HepG2 (cell line): ENCODE results near the gene SYMPK. TPM values are rescaled to one million over a fixed set of nuclear protein-coding genes. Genes with fewer than 3 reads are reported as not detected.

Experiments used
- CERS6 ChIP-seq: sonication (generic); formaldehyde crosslinking; IDR thresholded peaks from 2 replicates; pipeline ENCODE4 v1.5.0; 2020; ENCODE audit warnings: missing genetic modification reagents
- FOSL1 ChIP-seq: sonication (generic); formaldehyde crosslinking; IDR thresholded peaks from 2 replicates; pipeline ENCODE4 v1.9.0; 2021; ENCODE audit warnings: missing genetic modification reagents, borderline replicate concordance
- HNRNPK ChIP-seq: fragments of 200-400 bp; formaldehyde crosslinking; IDR thresholded peaks from 2 replicates; pipeline ENCODE4 v1.6.1; 2018; ENCODE audit warnings: low read length, low read depth, moderate library complexity, mild to moderate bottlenecking; ENCODE audit not compliant: poor library complexity, severe bottlenecking
- KDM5A ChIP-seq: fragments of 200-600 bp; sonication (generic); IDR thresholded peaks from 2 replicates; pipeline ENCODE4 v1.7.0; 2018; ENCODE audit warnings: antibody characterized with exemption, mild to moderate bottlenecking, low read length, borderline replicate concordance
- NR2C2 ChIP-seq: sonication (generic); formaldehyde crosslinking; IDR thresholded peaks from 2 replicates; pipeline ENCODE4 v1.4.0; 2020; ENCODE audit warnings: missing genetic modification reagents, mild to moderate bottlenecking, moderate library complexity, borderline replicate concordance
- PHF8 ChIP-seq: sonication (generic); formaldehyde crosslinking; IDR thresholded peaks from 2 replicates; pipeline ENCODE4 v1.5.0; 2020; ENCODE audit warnings: missing genetic modification reagents
- PLRG1 ChIP-seq: fragments of 450-650 bp; conservative IDR thresholded peaks from 2 replicates; pipeline ENCODE4 v1.6.1; 2016
- PRMT3 ChIP-seq: sonication (generic); formaldehyde crosslinking; IDR thresholded peaks from 2 replicates; pipeline ENCODE4 v1.8.1; 2022; ENCODE audit warnings: low read depth, mild to moderate bottlenecking, moderate library complexity, missing genetic modification reagents, borderline replicate concordance
- SAP130 ChIP-seq: IDR thresholded peaks from 2 replicates; pipeline ENCODE4 v1.6.1; 2016; ENCODE audit warnings: low read depth
- TBX2 ChIP-seq: sonication (generic); formaldehyde crosslinking; IDR thresholded peaks from 2 replicates; pipeline ENCODE4 v1.5.0; 2020; ENCODE audit warnings: missing genetic modification reagents, mild to moderate bottlenecking, borderline replicate concordance
- U2AF1 ChIP-seq: fragments of 200-400 bp; formaldehyde crosslinking; optimal IDR thresholded peaks from 2 replicates; pipeline ENCODE3; 2017; ENCODE audit warnings: mild to moderate bottlenecking, low read depth, low read length
- ZBTB44 ChIP-seq: sonication (generic); formaldehyde crosslinking; IDR thresholded peaks from 2 replicates; pipeline ENCODE4 v1.4.0; 2020; ENCODE audit warnings: missing genetic modification reagents
- ZNF333 ChIP-seq: sonication (generic); formaldehyde crosslinking; IDR thresholded peaks from 2 replicates; pipeline ENCODE4 v1.4.0; 2020; ENCODE audit warnings: mild to moderate bottlenecking, missing genetic modification reagents, borderline replicate concordance
- ZNF343 ChIP-seq: sonication (generic); formaldehyde crosslinking; IDR thresholded peaks from 2 replicates; pipeline ENCODE4 v1.4.0; 2020; ENCODE audit warnings: mild to moderate bottlenecking, missing genetic modification reagents
- ZNF382 ChIP-seq: sonication (generic); formaldehyde crosslinking; IDR thresholded peaks from 2 replicates; pipeline ENCODE4 v1.5.0; 2020; ENCODE audit warnings: missing genetic modification reagents, mild to moderate bottlenecking, borderline replicate concordance
- ZNF678 ChIP-seq: sonication (generic); formaldehyde crosslinking; IDR thresholded peaks from 2 replicates; pipeline ENCODE4 v1.4.0; 2020; ENCODE audit warnings: mild to moderate bottlenecking, missing genetic modification reagents
- ZNF747 ChIP-seq: sonication (generic); formaldehyde crosslinking; IDR thresholded peaks from 2 replicates; pipeline ENCODE4 v1.8.1; 2023; ENCODE audit warnings: missing genetic modification reagents, mild to moderate bottlenecking, borderline replicate concordance
- ZNF776 ChIP-seq: sonication (generic); formaldehyde crosslinking; IDR thresholded peaks from 2 replicates; pipeline ENCODE4 v1.4.0; 2020; ENCODE audit warnings: mild to moderate bottlenecking, missing genetic modification reagents
- ZNF777 ChIP-seq: sonication (generic); formaldehyde crosslinking; IDR thresholded peaks from 2 replicates; pipeline ENCODE4 v1.4.0; 2020; ENCODE audit warnings: missing genetic modification reagents
- ZNF883 ChIP-seq: sonication (generic); formaldehyde crosslinking; IDR thresholded peaks from 2 replicates; pipeline ENCODE4 v1.5.1; 2020; ENCODE audit warnings: mild to moderate bottlenecking, missing genetic modification reagents; ENCODE audit errors: not compliant biosample characterization
- polyA plus RNA-seq, 8 experiments: library from polyadenylated mRNA; depleted of rRNA in 3 of 8; stranded (reverse) in 7 of 8; unstranded in 1 of 8; fragments of >200 nt; fragmentation: Illumina TruSeq in 4 of 8; extraction: Trizol in 4 of 8; gene quantifications; 2 replicates each; pipeline versions ENCODE4 v1.2.1 to v1.2.3, GENCODE V29; 2011 to 2016; ENCODE audit warnings: low read depth in 4 of 8, missing spikeins in 1 of 8, mixed read lengths in 1 of 8; ENCODE audit not compliant: insufficient read depth in 1 of 8
- total RNA-seq, 5 experiments: library from RNA; depleted of rRNA; stranded (reverse); fragments of >200 nt; fragmentation: Illumina TruSeq; extraction: Trizol; gene quantifications; 2 replicates each; pipeline ENCODE4 v1.2.3, GENCODE V29; 2016; ENCODE audit warnings: low read depth in 1 of 5
- TF ChIP-seq, protein P1 (sequence below): sonication (generic); formaldehyde crosslinking; IDR thresholded peaks from 2 replicates; pipeline ENCODE4 v1.8.0; 2022; ENCODE audit warnings: mild to moderate bottlenecking, missing genetic modification reagents, moderate library complexity
- TF ChIP-seq, protein P2 (sequence below): sonication (generic); formaldehyde crosslinking; IDR thresholded peaks from 2 replicates; pipeline ENCODE4 v1.8.0; 2022; ENCODE audit warnings: low read depth, missing genetic modification reagents
- TF ChIP-seq, protein P3 (sequence below): sonication (generic); formaldehyde crosslinking; IDR thresholded peaks from 2 replicates; pipeline ENCODE4 v1.8.0; 2022; ENCODE audit warnings: mild to moderate bottlenecking, missing genetic modification reagents; ENCODE audit not compliant: insufficient replicate concordance

The SYMPK gene
- total and polyA plus RNA-seq, 2 of the 13 experiments (the other 11 are each of a cell fraction or from before 2014, with no cell fraction given): 21.9 to 55.7 TPM

DNA sequence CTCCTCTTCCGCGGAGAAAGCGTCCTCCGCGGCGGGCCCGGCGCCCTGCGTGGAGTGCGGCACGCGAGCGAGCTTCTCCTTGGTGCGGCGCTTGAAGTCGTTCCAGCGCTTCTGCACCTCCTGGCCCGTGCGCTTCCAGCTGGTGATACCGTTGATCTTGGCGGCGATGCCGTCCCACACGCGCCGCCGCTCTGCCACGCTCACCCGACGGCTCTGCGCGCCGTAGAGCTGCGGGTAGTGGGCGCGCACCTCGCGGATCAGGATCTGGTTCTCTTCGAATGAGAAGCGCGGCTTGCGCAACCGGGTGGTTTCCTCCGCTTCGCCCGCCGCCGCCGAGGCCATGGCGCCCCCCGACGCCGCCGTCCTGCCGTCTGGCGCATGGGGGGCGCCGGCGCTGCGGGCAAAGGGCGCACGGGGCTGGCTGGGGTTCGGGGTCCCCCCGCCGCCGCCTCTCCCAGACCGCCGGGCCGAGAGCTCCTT is 38.5 kb upstream of the SYMPK start (continued):
- TF ChIP-seq CERS6 (CRISPR knock-in tag): no peak
- peak; percentile 40 for TF ChIP-seq ZNF883 (CRISPR knock-in tag)
- TF ChIP-seq ZNF747 (CRISPR knock-in tag): no peak
- TF ChIP-seq PLRG1: no peak
- TF ChIP-seq TBX2 (CRISPR knock-in tag): no peak
- TF ChIP-seq, protein P1, sequence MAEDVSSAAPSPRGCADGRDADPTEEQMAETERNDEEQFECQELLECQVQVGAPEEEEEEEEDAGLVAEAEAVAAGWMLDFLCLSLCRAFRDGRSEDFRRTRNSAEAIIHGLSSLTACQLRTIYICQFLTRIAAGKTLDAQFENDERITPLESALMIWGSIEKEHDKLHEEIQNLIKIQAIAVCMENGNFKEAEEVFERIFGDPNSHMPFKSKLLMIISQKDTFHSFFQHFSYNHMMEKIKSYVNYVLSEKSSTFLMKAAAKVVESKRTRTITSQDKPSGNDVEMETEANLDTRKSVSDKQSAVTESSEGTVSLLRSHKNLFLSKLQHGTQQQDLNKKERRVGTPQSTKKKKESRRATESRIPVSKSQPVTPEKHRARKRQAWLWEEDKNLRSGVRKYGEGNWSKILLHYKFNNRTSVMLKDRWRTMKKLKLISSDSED (CRISPR knock-in tag): no peak
- no peak for TF ChIP-seq HNRNPK
- TF ChIP-seq ZBTB44: no peak
- peak; percentile 99 for TF ChIP-seq ZNF777
- no peak for TF ChIP-seq NR2C2
- TF ChIP-seq ZNF382 (CRISPR knock-in tag): no peak
- TF ChIP-seq ZNF343: no peak
- no peak for TF ChIP-seq SAP130 (CRISPR knock-in tag)
- TF ChIP-seq ZNF776 (CRISPR knock-in tag): no peak
- TF ChIP-seq PRMT3 (CRISPR knock-in tag): no peak
- TF ChIP-seq, protein P2, sequence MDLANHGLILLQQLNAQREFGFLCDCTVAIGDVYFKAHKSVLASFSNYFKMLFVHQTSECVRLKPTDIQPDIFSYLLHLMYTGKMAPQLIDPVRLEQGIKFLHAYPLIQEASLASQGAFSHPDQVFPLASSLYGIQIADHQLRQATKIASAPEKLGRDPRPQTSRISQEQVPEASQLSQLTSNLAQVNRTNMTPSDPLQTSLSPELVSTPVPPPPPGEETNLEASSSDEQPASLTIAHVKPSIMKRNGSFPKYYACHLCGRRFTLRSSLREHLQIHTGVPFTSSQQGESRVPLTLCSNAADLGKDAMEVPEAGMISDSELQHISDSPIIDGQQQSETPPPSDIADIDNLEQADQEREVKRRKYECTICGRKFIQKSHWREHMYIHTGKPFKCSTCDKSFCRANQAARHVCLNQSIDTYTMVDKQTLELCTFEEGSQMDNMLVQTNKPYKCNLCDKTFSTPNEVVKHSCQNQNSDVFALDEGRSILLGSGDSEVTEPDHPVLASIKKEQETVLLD: no peak; the same call in 1 of the 2 replicates
- no peak for TF ChIP-seq ZNF678 (CRISPR knock-in tag)
- TF ChIP-seq U2AF1: no peak
- TF ChIP-seq ZNF333 (CRISPR knock-in tag): no peak
- TF ChIP-seq PHF8 (CRISPR knock-in tag): no peak
- TF ChIP-seq KDM5A: no peak
- no peak for TF ChIP-seq FOSL1 (CRISPR knock-in tag)
- TF ChIP-seq, protein P3, sequence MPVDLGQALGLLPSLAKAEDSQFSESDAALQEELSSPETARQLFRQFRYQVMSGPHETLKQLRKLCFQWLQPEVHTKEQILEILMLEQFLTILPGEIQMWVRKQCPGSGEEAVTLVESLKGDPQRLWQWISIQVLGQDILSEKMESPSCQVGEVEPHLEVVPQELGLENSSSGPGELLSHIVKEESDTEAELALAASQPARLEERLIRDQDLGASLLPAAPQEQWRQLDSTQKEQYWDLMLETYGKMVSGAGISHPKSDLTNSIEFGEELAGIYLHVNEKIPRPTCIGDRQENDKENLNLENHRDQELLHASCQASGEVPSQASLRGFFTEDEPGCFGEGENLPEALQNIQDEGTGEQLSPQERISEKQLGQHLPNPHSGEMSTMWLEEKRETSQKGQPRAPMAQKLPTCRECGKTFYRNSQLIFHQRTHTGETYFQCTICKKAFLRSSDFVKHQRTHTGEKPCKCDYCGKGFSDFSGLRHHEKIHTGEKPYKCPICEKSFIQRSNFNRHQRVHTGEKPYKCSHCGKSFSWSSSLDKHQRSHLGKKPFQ (CRISPR knock-in tag): no peak
